Sciatic nerve (tissue), 2 donors: ENCODE results near the gene PRKAG2. TPM values are rescaled to one million over a fixed set of nuclear protein-coding genes. Genes with fewer than 3 reads are reported as not detected.
"Not testable (repeated sequence)": the region's sequence is repeated elsewhere in the genome, so short reads cannot be mapped to it uniquely, and the experiment has no call there.

Experiments used
- ATAC-seq: fragments of 200-7000 bp; cut with Tn5 transposase; one replicate; pipeline ENCODE4 v1.9.1; 2020; ENCODE audit warnings: mild to moderate bottlenecking, moderate library complexity
- DNase-seq: peaks from one replicate; pipeline ENCODE4 v3.0.0-alpha.2; 2020; ENCODE audit warnings: low spot score
- intact Hi-C: fragments of 100-400 bp; cut with DNase I; formaldehyde crosslinking; loops from one replicate; pipeline ENCODE4 v1.14.2; 2022
- total RNA-seq: library from RNA; stranded (reverse); fragmentation: NEBNext Ultra II Directional; extraction: Animal tissue kit (Norgen Biotek cat#: 25700); gene quantifications from one replicate; pipeline ENCODE4 v1.2.1, GENCODE V29; 2021
- donor health status: DM: no; HTN: no; CAD: no.
- donor health status: DM: no; HTN: no; CAD: no.

PRKAG2 gene
- total RNA-seq, 1 donor from 2014 or later, result 31.5 TPM

DNA sequence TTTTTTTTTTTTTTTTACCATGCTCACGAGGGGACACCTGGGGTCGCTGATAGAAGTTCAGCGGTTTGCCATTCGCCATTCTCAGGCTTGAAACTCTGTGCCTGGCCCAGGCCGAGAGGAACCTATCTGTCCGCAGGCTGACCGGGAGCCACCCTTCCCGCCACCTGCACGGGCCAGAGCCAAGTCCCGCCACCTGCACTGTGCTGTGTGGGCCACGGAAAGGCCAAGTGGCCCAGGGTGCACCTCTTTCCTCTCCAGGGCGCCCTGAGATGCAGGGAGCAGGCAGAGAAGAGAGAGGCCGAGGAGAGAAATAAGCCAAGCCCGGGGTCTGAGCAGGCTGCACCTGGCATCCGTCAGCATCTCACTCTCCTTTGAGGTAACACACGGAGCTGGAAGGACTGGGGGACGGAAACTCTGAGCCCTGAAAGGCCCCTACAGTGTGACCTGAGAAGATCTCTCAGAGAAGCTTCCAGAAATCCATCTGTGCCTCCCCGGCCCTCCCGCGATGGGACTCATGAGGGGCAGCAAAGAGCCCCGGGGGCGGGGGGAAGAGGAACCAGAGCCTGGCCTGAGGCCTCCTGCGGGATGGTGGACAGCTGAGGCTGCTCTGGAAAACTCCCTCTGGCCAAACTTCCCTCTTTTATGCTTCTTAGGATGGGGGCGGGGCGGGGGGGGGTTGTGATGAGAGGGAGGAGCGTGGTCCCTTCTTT lies 46.6 kb downstream of the PRKAG2 start:
- DNase-seq (no peak), ATAC-seq (no peak)
- intact Hi-C loops, result no loop called here

DNA sequence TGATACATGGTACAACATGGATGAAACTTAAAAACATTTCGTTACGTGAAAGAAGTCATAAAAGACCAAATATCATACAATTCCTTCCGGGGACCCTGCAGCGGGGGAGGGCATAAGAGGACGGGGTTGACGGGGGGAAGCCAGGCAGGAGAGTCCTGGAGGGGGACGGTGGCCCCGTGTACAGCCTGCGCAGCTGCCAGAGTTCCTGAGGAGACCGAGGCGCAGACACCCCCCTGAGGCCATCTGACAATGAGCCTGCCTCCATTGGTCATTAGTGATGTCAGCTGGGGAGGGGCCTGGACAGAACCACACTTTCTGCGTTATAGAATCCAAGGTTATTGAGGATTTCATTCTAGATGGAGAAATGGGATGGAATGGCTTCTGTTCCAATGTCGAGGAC lies 47.2 kb downstream of the PRKAG2 start:
- no peak for ATAC-seq
- DNase-seq, result no peak
- intact Hi-C loops, result no loop called here

DNA sequence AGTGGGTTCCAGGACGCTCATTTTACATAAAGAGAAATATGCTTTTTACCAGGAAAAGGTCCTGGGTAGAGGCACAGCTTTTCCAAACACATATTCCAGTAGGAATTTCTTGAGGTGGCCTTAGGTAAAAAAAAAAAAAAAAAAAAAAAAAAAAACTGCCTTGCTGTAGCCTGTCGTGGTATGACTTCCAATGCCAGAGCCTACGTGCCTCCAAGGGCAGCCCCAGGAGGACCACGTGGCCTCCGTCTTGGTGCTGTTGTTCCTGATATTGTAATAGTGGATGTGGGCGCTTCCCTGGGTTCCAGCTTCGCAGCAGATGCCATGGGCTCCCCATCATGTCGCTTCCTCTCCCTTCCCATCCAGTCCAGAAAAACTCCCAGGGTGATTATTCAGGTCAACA lies 49.3 kb downstream of the PRKAG2 start:
- intact Hi-C loops, result no loop called here
- DNase-seq, result no peak
- no peak for ATAC-seq

DNA sequence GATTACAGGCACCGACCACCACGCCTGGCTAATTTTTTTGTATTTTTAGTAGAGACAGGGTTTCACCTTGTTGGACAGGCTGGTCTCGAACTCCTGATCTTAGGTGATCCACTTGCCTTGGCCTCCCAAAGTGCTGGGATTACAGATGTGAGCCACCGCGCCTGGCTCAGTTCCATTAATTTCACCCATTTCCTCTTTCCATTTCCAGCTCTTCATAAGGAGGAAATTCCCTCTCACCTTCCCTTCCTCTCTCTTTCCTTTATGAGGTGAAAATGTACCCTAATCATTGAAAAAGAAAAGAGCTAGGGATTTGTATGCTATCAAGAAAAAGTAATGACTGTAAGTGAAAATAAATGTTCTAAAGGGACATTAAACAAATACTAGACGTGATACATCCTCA lies 50.6 kb downstream of the PRKAG2 start:
- ATAC-seq, DNase-seq, intact Hi-C loops: not testable (repeated sequence)

DNA sequence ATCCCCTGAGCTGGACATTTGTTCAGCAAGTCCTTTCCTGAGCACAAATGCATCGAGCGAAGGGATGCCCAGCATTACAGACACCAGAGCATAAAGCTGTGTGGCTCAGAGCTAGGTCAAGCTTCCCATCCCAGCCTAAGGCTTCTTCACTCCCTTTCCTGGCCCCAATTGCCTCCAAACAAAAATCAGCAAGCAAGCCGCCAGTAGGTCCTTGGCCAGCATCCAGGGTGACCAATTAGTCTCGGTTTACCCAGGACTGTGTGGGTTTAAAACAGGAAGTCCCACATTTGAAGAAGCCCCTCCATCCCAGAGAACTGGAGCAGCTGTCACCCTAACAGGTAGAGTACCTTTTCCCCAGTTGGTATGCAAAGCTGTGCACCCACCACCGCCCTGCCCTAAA lies 51.2 kb downstream of the PRKAG2 start:
- DNase-seq, result no peak
- intact Hi-C loops, result no loop called here
- no peak for ATAC-seq

DNA sequence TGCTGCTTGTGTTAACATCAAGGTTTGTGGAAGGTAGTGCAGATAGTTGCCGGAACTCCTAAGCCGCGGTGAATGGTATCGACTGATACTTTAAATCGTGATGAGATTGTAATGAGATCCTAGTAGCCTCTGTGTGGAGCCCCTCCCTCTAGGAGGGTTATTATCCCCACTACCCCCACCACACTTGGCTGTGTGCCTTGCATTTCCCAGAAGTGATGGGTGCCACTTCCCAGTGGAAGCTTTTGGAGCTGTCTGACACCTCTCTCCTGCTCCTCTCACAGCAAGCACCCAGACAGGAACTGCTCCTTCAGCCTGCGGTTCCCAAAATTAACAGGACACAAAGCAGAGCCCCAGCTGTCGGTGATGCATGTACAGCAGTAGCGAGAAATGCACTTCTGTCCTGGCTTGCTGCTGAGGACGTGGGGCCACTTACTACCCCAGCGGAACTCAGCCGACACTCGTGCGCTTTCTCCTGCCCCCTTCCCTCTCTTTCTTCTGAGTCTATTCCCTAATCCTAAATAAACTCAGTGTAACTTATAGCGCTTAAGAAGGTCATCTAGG lies 52.5 kb downstream of the PRKAG2 start:
- intact Hi-C loops, result no loop called here
- DNase-seq (no peak), ATAC-seq (peak; percentile 29)

DNA sequence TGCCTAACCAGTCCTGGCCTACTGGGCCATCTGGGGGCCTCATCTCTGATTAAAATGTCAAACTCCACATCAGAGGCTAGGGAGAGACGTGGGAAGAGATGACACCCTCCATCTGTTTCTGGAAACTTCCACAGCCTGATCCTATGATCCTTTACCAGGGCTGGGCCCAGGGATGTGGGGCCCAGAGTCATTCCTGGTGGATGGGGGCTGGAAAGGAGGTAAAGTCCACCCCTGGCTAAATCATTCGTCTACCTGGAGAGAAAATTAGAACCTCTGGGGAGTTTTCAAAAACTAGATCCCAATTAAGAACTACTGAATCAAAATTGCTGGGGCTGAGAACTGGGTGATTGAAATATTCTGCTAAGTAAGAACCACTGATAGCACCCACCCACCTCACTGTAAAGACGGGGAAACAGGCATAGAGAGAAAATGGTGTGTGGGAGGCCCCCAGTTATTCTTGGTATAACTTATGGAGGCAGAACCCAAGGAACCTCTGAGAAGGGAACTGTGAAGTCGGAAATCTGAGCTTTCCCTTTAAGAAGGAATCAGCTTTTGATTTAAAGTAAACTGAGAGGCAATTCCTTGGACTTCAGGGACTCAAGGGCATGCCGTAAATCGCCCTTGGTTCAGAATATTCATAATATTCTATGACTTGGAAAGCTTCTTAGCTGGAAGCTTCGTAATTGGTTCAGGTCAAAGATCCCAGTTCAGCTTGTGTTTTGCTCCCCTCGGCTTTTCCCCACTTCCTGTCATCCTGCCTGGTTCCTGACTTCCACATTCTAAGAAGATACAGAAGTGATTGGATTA lies 53.1 kb downstream of the PRKAG2 start:
- intact Hi-C loops, result no loop called here
- DNase-seq, result no peak
- peak; percentile 50 for ATAC-seq

DNA sequence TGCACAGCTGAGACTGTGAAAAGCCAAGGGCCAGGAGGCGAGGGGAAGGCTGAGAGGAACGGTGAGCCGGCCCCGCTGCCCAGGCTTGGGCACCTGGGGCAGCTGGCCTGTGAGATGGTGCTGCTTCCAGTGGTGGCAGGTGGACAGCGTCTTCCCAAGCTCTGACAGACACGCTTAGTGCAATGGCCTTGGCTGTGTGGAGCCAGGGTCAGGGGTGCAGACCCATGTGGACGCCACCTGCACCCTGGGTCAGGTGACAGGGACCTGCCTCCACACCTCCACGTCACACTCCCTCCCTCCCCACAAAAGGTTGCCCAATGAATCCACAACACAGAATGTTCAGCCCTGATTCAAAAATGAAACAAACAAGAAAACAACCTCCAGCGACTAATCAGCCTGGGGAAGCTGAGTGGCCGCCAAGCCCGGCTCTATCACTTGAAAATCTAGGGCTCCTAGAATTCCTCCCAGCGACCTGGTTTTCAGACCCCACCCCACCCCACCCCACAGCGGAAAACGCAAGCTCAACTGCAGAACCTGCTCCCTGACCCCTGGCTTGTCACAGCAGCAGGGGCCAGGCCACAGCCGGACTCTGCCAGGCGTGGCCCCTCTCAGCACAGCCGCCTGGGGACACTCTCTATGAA lies 54.3 kb downstream of the PRKAG2 start:
- intact Hi-C loops, result no loop called here
- ATAC-seq, result peak; percentile 63
- DNase-seq, result no peak

DNA sequence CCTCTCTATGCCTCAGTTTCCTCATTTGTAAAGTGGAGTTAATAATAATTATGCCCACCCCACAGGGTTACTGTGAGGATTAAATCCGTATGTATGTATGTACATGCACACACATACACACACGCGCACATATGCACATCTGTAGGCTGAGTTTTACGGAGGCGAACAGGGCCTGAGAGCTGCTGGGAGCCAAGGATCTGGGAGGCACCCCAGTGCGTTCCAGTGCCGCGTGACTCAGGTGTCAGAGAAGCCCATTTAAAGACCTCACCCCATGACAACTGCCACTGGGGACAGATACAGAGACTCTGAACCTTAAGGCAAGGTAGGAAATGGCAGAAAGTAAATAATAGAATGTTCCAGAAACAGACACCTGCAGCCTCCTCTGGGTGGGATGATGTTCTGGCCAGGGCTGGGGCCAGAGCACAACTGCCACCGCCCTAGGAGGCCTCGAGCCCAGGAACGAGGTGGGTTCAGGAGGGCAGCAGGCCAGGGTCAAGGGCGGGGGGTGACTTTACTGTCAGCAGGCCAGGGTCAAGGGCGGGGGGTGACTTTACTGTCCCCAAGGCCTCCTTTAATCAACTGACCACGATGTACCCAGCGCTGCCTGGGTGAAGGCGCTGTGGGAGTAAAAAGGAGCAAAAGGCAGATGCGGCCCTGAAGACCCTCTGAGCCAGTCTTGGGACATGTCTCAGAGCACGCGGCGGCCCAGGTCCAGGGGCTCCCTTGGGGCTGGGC lies 54.9 kb downstream of the PRKAG2 start:
- intact Hi-C loops, result no loop called here
- ATAC-seq (peak; percentile 18), DNase-seq (no peak)

DNA sequence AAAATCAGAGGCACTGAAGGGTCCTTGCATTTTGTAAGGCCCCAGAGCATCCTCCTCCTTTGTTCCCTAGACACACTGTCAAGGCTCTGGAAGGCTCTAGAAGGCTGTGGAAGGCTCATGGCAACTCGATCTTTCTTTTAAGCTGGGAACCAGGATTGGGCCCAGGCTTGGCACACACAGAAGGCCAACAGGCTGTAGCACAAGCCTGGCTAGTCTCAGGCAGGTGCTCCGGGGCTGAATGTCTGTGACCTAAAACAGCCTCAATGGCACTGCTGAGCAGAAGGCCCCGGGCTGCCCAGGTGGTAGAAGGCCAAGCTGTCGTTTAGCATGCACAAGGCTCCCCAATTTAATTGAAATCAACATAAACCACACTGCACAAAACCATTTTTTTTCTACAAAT lies 55.7 kb downstream of the PRKAG2 start:
- DNase-seq (no peak), ATAC-seq (no peak)
- intact Hi-C loops, result no loop called here

DNA sequence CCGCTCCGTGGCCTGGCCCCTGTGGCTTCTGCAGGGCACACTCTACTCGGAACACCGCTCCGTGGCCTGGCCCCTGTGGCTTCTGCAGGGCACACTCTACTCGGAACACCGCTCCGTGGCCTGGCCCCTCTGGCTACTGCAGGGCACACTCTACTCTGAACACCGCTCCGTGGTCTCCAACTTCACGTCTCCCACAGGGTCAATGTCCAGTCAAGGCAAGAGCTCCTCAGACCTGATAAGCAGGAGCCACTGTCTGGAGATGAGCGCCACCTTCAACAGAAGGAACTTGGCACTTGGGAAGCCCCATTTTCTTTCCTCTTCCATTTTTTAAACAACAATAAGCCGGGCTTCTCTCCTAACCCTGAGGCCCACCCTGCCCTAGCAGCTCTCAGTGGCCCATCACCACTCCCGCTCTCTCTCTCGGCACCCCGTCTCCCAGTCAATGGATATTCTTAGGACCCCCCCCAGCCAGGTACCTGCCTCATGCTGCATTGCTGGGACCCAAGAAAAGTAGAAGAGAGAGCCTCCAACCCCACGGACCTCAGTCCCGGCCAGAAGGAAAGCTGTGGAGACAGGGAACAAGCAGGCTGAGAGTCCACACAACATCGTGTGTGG lies 56.3 kb downstream of the PRKAG2 start:
- no peak for ATAC-seq
- DNase-seq, result no peak
- intact Hi-C loops, result no loop called here

DNA sequence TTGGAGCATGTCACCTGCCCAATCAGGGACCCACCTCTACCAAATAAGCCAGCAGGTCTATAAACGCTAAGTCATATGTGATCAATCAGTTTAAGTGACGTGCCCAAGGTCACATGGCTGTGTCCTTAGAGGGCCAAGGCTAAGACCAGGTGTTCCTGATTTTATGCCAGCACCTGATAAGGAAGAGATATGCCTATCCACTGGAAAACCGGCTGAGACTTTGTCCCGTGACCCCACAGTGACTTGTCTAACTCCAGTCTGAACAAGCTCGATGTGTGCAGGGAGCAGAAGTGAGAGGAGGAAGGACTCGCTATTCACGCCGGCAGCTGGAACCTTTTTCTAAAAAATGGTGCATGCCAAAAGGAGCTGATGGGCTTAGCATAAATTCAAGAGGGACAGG lies 57.0 kb downstream of the PRKAG2 start:
- ATAC-seq (no peak), DNase-seq (no peak)
- intact Hi-C loops, result no loop called here

DNA sequence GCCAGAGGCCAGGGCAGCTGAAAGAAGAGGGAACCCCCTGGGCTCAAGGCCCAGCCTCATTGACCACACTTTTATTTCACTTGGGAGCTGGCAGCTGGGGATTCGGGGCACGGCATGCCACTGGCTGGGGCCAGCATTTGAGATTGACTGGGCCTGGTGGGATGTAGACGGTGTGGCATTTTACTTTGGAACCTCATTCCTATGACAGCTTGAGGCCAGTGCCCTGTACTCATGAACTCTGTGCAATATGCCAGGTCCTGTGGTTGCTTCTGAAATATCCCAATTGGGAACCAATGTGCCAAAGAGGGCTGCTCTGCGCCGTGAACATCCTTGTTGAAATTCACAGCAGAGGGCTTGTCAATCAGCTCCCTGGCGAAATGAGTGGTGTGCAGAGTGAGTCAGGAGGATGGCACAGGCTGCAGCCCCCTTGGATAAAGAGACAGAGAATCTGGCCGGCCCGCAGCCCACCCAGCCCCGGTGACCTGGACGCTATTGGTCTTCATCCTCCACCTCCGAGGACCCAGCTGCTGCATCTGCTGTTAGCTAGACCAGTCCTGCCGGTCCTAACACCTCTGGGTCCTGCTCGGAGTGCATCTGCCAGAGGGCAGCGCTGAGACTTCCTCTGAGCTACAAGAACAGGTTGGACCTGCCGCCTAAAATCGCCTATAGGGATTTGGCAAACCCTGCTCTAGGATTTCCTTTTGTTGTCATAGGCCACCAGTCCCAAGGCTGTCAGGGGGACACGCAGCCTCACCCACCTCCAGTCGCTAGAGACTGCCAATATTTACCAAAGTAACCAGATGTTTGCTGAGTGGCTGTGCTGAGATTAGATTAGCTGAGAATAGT lies 58.0 kb downstream of the PRKAG2 start:
- ATAC-seq (no peak), DNase-seq (no peak)
- intact Hi-C loops, result no loop called here

DNA sequence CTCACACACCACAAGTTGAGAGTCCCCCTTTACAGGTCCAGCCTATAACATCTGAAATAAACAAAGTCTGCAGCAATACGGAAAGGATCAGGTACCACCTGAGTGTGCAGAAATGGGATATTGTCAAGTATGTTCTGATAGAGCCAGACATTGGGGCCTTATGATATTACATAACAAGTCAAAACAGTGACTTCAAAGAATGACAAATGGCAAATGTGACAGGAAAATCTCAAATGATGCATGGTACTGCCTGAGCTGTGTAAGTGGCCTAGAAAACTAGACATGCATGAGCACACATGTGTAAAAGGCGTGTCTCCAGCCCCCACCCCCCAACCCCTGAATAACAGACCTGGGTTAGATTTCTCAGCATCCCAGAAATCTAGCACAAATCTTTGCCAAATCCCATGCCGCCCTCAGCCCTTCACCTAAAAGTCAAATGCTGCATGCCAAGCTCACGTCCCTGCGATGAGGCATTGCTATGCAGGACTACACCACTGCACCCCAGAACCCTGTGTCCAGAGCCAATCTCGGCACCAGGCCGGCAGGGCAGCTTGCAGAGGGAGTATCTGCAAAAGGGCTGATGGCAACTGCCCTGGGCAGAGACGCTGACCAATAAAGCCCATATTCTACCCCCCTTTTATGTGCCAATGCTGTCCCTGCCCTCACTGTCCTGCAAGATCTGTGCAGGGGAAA lies 58.8 kb downstream of the PRKAG2 start:
- ATAC-seq (no peak), DNase-seq (no peak)
- intact Hi-C loops, result no loop called here

DNA sequence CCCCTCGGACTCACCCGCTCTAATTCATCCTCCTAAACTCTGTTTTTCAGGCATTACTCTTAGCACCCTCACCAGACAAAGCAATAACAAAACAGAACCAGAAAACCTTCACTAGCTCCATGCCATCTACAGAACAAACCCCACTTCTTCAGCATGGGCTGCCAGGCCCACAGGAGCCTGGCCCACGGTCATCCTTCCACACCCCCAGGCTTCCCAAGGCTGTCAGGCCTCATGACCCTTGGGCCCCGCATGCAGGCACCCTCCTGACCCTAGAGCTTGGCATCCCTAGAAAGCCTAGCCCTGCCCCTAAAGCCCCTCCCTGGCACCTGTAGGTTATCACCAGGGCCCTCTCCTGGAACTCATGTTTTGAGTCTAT lies 59.6 kb downstream of the PRKAG2 start:
- intact Hi-C loops, result no loop called here
- DNase-seq (no peak), ATAC-seq (no peak)

DNA sequence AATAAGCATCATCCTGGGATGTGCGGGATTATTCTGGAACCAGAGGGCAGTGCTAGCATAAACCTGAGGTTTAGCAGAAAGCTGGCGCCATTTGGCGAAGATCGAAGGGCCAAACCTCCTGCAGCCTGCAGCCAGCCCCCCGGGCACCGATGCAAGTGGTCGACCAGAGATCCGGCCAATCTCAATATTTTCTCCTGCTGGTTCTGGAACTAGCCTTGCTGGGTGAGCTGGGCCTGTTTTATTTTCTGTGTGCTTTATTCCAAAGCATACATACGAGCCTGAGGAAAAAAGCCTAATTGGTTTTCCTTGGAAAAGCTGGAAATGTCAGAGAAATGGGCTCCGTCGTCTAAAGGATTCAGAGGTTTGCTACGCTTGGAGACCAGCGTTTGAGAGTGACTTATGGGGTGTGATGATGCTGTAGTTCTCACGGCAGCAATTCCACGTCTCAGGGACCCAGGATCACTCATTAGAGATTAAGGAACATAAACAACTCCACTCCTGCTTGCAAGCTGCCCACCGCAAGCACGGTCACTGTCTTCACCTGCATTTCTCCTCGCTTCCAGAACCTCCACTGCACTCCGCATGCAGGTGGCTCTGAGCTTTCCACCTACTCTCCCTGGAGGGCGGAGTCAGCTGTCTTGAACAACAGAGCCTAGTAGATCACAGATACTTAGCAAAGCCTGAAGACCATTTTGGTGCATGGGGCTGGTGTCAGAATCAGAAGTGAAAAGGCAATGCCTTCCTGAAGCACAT lies 60.2 kb downstream of the PRKAG2 start:
- no peak for ATAC-seq

DNA sequence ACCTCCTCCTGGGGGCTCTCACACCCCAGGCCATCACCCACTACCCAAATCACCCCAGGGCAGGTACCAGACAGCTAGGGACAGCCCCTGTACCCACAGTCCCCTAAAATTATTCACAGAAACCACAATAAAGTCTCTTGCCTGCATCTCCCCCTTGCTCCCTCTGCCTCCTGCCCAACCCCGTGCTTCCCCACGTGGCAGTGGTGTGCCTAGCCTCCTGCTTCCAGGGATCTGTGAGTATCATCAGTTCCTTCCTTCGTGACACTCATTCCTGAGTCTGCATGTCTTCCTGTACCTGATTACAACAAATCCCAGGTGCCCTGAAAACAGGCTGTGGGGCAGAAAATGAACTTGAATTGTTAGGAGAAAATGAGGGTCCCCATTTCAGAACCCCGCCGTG lies 61.5 kb downstream of the PRKAG2 start:
- intact Hi-C loops, result no loop called here
- no peak for ATAC-seq

More for the DNA sequence above, 60.2 kb downstream of the PRKAG2 start:
- DNase-seq, result no peak
- intact Hi-C loops, result no loop called here

More for the DNA sequence above, 61.5 kb downstream of the PRKAG2 start:
- no peak for DNase-seq
